ENCODE measurements around the gene CXXC5. TPM values are rescaled to one million over a fixed set of nuclear protein-coding genes. Genes with fewer than 3 reads are reported as not detected.

Gene CXXC5
- total and polyA plus RNA-seq, 2 experiments from 2014 or later: 81.4 to 168 TPM

- Histone ChIP-seq H2AFZ (no peak overlapping the region), H3K9ac (peak overlapping the region; percentile 70), H3K4me1 (ENCODE audit: insufficient read depth) (peaks cover 37% of the 10 kb centered on the region), H3K9me2 (ENCODE audit: insufficient read depth) (no peaks in the 10 kb centered on the region), H3F3A (ENCODE audit: insufficient read depth) (peaks cover 18% of the 10 kb centered on the region; the same call in 1 of the 2 replicates), H3K36me3 (ENCODE audit: low read depth) (peaks cover 13% of the 10 kb centered on the region; the same call in 1 of the 2 replicates), H3K27me3 (replicated peaks; ENCODE audit: insufficient read depth) (no peaks in the 10 kb centered on the region), H3K79me2 (ENCODE audit: insufficient read depth) (peaks cover 31% of the 10 kb centered on the region), H3K4me3 (no peak overlapping the region), H3K4me2 (ENCODE audit: unreplicated experiment) (peak overlapping the region; percentile 42), H4K20me1 (ENCODE audit: insufficient read depth) (no peaks in the 10 kb centered on the region), H3K9me3 (ENCODE audit: low read depth) (no peaks in the 10 kb centered on the region), H3K27ac (peak overlapping the region; percentile 70; the same call in 1 of the 2 replicates)
- DNase-seq: no peak
- TF ChIP-seq EZH2phosphoT487 (IDR thresholded peaks at IDR 0.05; ENCODE audit: insufficient read depth, low read depth): no peak
- TF ChIP-seq EZH2 (IDR thresholded peaks at IDR 0.05; ENCODE audit: insufficient read depth, poor library complexity, severe bottlenecking): no peak
- in situ Hi-C loops (cut with MboI): no loop called here
- 43 to 46% methylated on average over 15 to 16 of the region's 16 CpGs for WGBS, 2 experiments (ENCODE audit: low coverage in 1 of 2, low lambda C conversion rate in 2 of 2, missing lambda C conversion rate in 2 of 2)
Measured at GRCh38 chr5:139689631-139690063, 41.5 kb downstream of the CXXC5 start.

GRCh38 chr5:139690064-139690802 is 42.1 kb downstream of the CXXC5 start:
- peaks cover 11% of the 10 kb centered on the region; the same call in 1 of the 2 replicates for H3K36me3 ChIP-seq (ENCODE audit: low read depth)
- H3F3A ChIP-seq (ENCODE audit: insufficient read depth): peaks cover 23% of the 10 kb centered on the region
- TF ChIP-seq EZH2phosphoT487 (IDR thresholded peaks at IDR 0.05; ENCODE audit: insufficient read depth, low read depth): no peak
- no peak for TF ChIP-seq EZH2 (IDR thresholded peaks at IDR 0.05; ENCODE audit: insufficient read depth, poor library complexity, severe bottlenecking)
- no peaks in the 10 kb centered on the region for H4K20me1 ChIP-seq (ENCODE audit: insufficient read depth)
- no peaks in the 10 kb centered on the region for H3K9me2 ChIP-seq (ENCODE audit: insufficient read depth)
- peak; percentile 87 for DNase-seq
- H3K79me2 ChIP-seq (ENCODE audit: insufficient read depth): peaks cover 25% of the 10 kb centered on the region
- in situ Hi-C loops (cut with MboI): no loop called here
- no peak overlapping the region for H2AFZ ChIP-seq
- H3K4me1 ChIP-seq (ENCODE audit: insufficient read depth): peaks cover 41% of the 10 kb centered on the region
- 2 to 3% methylated on average over 15 to 16 of the region's 16 CpGs for WGBS, 2 experiments (ENCODE audit: low coverage in 1 of 2, low lambda C conversion rate in 2 of 2, missing lambda C conversion rate in 2 of 2)
- H3K4me2 ChIP-seq (ENCODE audit: unreplicated experiment): peak overlapping the region; percentile 42
- H3K27me3 ChIP-seq (replicated peaks; ENCODE audit: insufficient read depth): no peaks in the 10 kb centered on the region
- peak overlapping the region; percentile 70 for H3K27ac ChIP-seq
- H3K9ac ChIP-seq: peak overlapping the region; percentile 70
- no peaks in the 10 kb centered on the region for H3K9me3 ChIP-seq (ENCODE audit: low read depth)
- 0 out of 2 replicates have a peak overlapping the region, but pooled peaks have one; percentile 8 for H3K4me3 ChIP-seq

- Histone ChIP-seq H3K27me3 (replicated peaks; ENCODE audit: insufficient read depth) (no peaks in the 10 kb centered on the region), H3F3A (ENCODE audit: insufficient read depth) (peaks cover 31% of the 10 kb centered on the region), H2AFZ (no peak overlapping the region), H3K4me1 (ENCODE audit: insufficient read depth) (peaks cover 45% of the 10 kb centered on the region), H3K4me3 (no peak overlapping the region), H3K9me3 (ENCODE audit: low read depth) (no peaks in the 10 kb centered on the region), H3K27ac (peak overlapping the region; percentile 70), H4K20me1 (ENCODE audit: insufficient read depth) (no peaks in the 10 kb centered on the region), H3K4me2 (ENCODE audit: unreplicated experiment) (peak overlapping the region; percentile 42), H3K9me2 (ENCODE audit: insufficient read depth) (no peaks in the 10 kb centered on the region), H3K79me2 (ENCODE audit: insufficient read depth) (peaks cover 17% of the 10 kb centered on the region), H3K9ac (peak overlapping the region; percentile 70), H3K36me3 (ENCODE audit: low read depth) (0 out of 2 replicates have a peak, but pooled peaks cover 8% of the 10 kb centered on the region)
- no peak for DNase-seq
- TF ChIP-seq EZH2 (IDR thresholded peaks at IDR 0.05; ENCODE audit: insufficient read depth, poor library complexity, severe bottlenecking): no peak
- in situ Hi-C loops (cut with MboI): no loop called here
- 64 to 65% methylated on average over 6 of the region's 6 CpGs for WGBS, 2 experiments (ENCODE audit: low coverage in 1 of 2, low lambda C conversion rate in 2 of 2, missing lambda C conversion rate in 2 of 2)
Measured at GRCh38 chr5:139690803-139691629, 42.9 kb downstream of the CXXC5 start.

DNA sequence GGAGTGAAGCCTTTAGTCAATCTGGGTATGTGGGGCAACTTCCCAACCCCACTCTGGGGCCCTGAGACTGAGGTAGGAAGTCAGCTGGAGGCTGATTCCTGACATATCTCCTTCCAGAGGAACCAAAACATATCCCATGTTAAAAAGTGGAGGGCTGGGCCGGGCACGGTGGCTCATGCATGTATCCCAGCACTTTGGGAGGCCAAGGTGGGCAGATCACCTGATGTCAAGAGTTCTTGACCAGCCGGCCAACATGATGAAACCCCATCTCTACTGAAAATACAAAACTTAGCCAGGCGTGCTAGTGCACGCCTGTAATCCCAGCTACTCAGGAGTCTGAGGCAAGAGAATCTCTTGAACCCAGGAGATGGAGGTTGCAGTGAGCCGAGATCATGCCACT is 44.0 kb downstream of the CXXC5 start:
- no peak overlapping the region for H3K4me3 ChIP-seq
- no peaks in the 10 kb centered on the region for H3K9me2 ChIP-seq (ENCODE audit: insufficient read depth)
- no peaks in the 10 kb centered on the region for H4K20me1 ChIP-seq (ENCODE audit: insufficient read depth)
- no peaks in the 10 kb centered on the region for H3K9me3 ChIP-seq (ENCODE audit: low read depth)
- H3F3A ChIP-seq (ENCODE audit: insufficient read depth): peaks cover 37% of the 10 kb centered on the region
- in situ Hi-C loops (cut with MboI): no loop called here
- no peak overlapping the region for H3K4me2 ChIP-seq (ENCODE audit: unreplicated experiment)
- peaks cover 51% of the 10 kb centered on the region for H3K4me1 ChIP-seq (ENCODE audit: insufficient read depth)
- H2AFZ ChIP-seq: no peak overlapping the region
- WGBS, 2 experiments (ENCODE audit: low coverage in 1 of 2, low lambda C conversion rate in 2 of 2, missing lambda C conversion rate in 2 of 2): 91 to 93% methylated on average over 6 of the region's 6 CpGs
- 0 out of 2 replicates have a peak, but pooled peaks cover 8% of the 10 kb centered on the region for H3K36me3 ChIP-seq (ENCODE audit: low read depth)
- peaks cover 6% of the 10 kb centered on the region; the same call in 1 of the 2 replicates for H3K79me2 ChIP-seq (ENCODE audit: insufficient read depth)
- H3K9ac ChIP-seq: no peak overlapping the region
- no peaks in the 10 kb centered on the region for H3K27me3 ChIP-seq (replicated peaks; ENCODE audit: insufficient read depth)
- TF ChIP-seq EZH2 (IDR thresholded peaks at IDR 0.05; ENCODE audit: insufficient read depth, poor library complexity, severe bottlenecking): no peak
- no peak for DNase-seq
- H3K27ac ChIP-seq: no peak overlapping the region

Data from GM23248 (cell line).